MCF 10A (cell line): ENCODE measurements around the gene SMYD3. TPM values are rescaled to one million over a fixed set of nuclear protein-coding genes. Genes with fewer than 3 reads are reported as not detected.
A peak's percentile ranks its signal among the peaks of the same experiment; 100 is the strongest.

Experiments
- BruUV-seq: library from RNA; stranded (reverse); fragments of 400-500 nt; replicated peaks from 2 replicates; lab custom pipeline; 2021; lab: Mats Ljungman, UMichigan
- CTCF ChIA-PET: fragments of 300-600 bp; sonication (Branson Sonifier 250); formaldehyde crosslinking; extraction: SDS; loops from one replicate; lab custom pipeline; 2021; ENCODE audit warnings: antibody characterized with exemption, inconsistent platforms; lab: Yijun Ruan, JAX
- POLR2A ChIA-PET: fragments of 300-600, 350-650 bp; sonication (Branson Sonifier 250); formaldehyde crosslinking; extraction: SDS; loops from one replicate; lab custom pipeline; 2020; ENCODE audit warnings: antibody characterized with exemption, inconsistent platforms; lab: Yijun Ruan, JAX
- DNase-seq: peaks from one replicate; pipeline ENCODE4 v3.0.0-alpha.2; 2018; ENCODE audit not compliant: unreplicated experiment
- H3K27ac Mint-ChIP-seq: one replicate; pipeline ENCODE4 v1.8.0; 2022; ENCODE audit warnings: mild to moderate bottlenecking, low read depth, mixed read lengths; ENCODE audit not compliant: unreplicated experiment
- H3K27me3 Mint-ChIP-seq: one replicate; pipeline ENCODE4 v1.8.0; 2022; ENCODE audit warnings: mixed read lengths; ENCODE audit not compliant: insufficient read depth, unreplicated experiment
- H3K36me3 Mint-ChIP-seq: one replicate; pipeline ENCODE4 v1.8.0; 2022; ENCODE audit warnings: mild to moderate bottlenecking, moderate library complexity, mixed read lengths; ENCODE audit not compliant: insufficient read depth, unreplicated experiment
- H3K4me1 Mint-ChIP-seq: one replicate; pipeline ENCODE4 v1.8.0; 2022; ENCODE audit warnings: mixed read lengths; ENCODE audit not compliant: insufficient read depth, unreplicated experiment
- H3K4me3 Mint-ChIP-seq: one replicate; pipeline ENCODE4 v1.8.0; 2022; ENCODE audit warnings: mild to moderate bottlenecking, moderate library complexity, mixed read lengths; ENCODE audit not compliant: unreplicated experiment
- H3K9me3 Mint-ChIP-seq: one replicate; pipeline ENCODE4 v1.8.0; 2022; ENCODE audit warnings: mixed read lengths; ENCODE audit not compliant: unreplicated experiment
- intact Hi-C: fragments of 100-400 bp; cut with micrococcal nuclease; formaldehyde crosslinking; loops from 2 replicates; pipeline ENCODE4 v1.14.1; 2022
- total RNA-seq: library from RNA; stranded (reverse); gene quantifications from 2 replicates; pipeline ENCODE4 v1.2.3, GENCODE V29; 2022
- TF ChIP-seq, protein P1 (sequence below): fragments of 200-600 bp; IDR thresholded peaks from one replicate; pipeline ENCODE4 v1.8.0; 2022; ENCODE audit warnings: antibody characterized with exemption, mild to moderate bottlenecking; ENCODE audit not compliant: unreplicated experiment

The SMYD3 gene
- total RNA-seq, 1 experiment from 2014 or later = 26.9 TPM

DNA sequence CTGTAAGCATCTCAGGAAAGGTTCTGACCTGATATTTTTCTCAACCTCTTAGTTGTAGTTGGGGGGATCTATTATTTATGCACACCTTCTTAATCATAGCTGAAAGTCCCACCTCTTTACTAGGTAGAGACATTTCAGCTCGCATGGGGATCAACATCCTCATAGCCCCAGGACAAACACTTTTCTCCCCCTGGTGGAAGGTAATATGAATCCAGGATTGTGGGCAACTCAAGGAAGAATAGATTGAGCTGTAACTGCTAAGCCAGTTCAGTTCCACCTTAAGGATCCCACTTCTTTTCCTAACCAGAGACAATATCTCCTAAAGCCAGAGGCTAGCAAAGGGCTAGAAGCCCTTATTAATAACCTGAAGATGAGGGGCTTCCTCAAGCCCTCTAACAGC is 25.4 kb upstream of the SMYD3 start:
- Mint-ChIP-seq H3K4me3 (no peak overlapping the region), H3K27me3 (no peaks in the 10 kb centered on the region), H3K4me1 (peaks cover 12% of the 10 kb centered on the region), H3K36me3 (peaks cover 5% of the 10 kb centered on the region), H3K27ac (no peak overlapping the region), H3K9me3 (peaks cover 9% of the 10 kb centered on the region)
- ChIA-PET CTCF (interaction anchor here (0.6 to 2.6 kb wide), 4 partner anchors 15 to 917 kb away, joined by 3 to 9 read pairs (median 4); no protein-coding TSS in a partner anchor), POLR2A (interaction anchor here (0.8 kb wide), 1 partner anchor 1537 kb away, joined by 3 read pairs; no protein-coding TSS in a partner anchor)
- TF ChIP-seq, protein P1, sequence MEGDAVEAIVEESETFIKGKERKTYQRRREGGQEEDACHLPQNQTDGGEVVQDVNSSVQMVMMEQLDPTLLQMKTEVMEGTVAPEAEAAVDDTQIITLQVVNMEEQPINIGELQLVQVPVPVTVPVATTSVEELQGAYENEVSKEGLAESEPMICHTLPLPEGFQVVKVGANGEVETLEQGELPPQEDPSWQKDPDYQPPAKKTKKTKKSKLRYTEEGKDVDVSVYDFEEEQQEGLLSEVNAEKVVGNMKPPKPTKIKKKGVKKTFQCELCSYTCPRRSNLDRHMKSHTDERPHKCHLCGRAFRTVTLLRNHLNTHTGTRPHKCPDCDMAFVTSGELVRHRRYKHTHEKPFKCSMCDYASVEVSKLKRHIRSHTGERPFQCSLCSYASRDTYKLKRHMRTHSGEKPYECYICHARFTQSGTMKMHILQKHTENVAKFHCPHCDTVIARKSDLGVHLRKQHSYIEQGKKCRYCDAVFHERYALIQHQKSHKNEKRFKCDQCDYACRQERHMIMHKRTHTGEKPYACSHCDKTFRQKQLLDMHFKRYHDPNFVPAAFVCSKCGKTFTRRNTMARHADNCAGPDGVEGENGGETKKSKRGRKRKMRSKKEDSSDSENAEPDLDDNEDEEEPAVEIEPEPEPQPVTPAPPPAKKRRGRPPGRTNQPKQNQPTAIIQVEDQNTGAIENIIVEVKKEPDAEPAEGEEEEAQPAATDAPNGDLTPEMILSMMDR = no peak
- BruUV-seq = no TSS peak
- intact Hi-C loops = no loop called here
- no peak for DNase-seq

DNA sequence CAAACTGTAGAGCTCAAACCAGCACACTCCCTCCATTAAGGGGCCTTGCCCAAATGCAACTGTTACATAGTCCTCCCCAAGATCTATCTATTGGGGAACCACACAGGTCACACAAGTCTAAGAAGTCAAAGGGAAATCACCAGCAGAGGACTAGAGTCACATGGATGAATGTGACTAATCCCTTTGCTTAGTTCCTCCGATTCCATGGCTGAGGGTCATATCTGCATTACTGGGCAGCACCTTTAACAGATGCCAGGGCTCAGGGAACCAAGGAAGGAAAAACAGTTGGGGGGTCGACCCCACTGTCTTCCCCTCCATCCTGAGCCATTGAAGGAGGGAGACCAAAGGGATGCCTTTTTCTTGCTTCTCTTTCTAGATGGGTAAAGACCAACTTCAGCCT is 23.4 kb upstream of the SMYD3 start:
- ChIA-PET POLR2A (no interaction called here), CTCF (interaction anchor here (0.6 to 1.4 kb wide), 5 partner anchors 10 to 1152 kb away, joined by 3 to 6 read pairs (median 4); partner anchors contain the start of genes CNST and TFB2M)
- no TSS peak for BruUV-seq
- DNase-seq = no peak
- no peak overlapping the region for H3K27ac Mint-ChIP-seq
- peaks cover 5% of the 10 kb centered on the region for H3K36me3 Mint-ChIP-seq
- H3K4me1 Mint-ChIP-seq = peaks cover 17% of the 10 kb centered on the region
- intact Hi-C loops = no loop called here
- peaks cover 9% of the 10 kb centered on the region for H3K9me3 Mint-ChIP-seq
- no peak overlapping the region for H3K4me3 Mint-ChIP-seq
- no peaks in the 10 kb centered on the region for H3K27me3 Mint-ChIP-seq
- TF ChIP-seq, protein P1 = no peak

DNA sequence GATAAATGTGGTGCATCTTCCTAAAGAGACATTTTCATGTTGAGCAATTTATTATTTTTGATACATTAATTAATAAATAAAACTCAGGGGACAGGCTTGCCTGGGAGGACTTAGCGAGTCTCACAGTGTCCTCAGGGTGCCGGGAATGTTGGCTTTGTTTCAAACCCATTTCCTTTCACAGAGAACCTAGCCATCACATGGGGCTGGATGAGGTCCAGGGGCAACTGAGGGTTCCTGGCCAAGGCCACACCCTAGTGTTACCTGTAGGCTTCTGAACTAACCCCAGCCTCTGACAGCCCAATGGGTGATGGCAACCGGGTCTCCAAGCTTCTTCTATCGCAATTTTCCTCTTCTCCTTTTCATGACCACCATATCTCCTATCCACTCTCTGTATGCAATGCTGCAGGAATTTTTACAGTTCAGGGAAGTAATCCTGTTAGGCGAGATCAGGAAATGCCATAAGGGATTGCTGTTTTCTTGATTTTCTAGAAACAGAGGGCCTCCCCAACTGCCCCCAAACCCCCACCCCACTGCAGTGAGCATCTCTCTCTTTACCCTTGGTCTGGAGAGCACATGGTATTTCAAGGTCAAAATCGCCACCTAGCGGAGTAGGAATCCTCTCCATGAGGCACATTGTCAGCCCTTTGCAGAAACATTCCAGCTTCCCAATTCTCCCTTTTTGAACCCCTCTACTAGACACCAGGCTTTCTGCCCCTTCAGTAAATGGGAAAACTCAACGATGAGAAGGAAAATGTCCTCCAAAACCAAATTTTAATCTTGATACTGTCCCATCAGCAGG is 22.1 kb upstream of the SMYD3 start:
- Mint-ChIP-seq H3K36me3 (peaks cover 5% of the 10 kb centered on the region), H3K9me3 (peaks cover 9% of the 10 kb centered on the region), H3K4me1 (peaks cover 17% of the 10 kb centered on the region), H3K27ac (no peak overlapping the region), H3K27me3 (no peaks in the 10 kb centered on the region), H3K4me3 (no peak overlapping the region)
- ChIA-PET POLR2A (no interaction called here), CTCF (interaction anchor here (1.0 kb wide), 2 partner anchors 22 to 705 kb away, joined by 3 to 5 read pairs; partner anchors contain the start of gene SMYD3)
- no TSS peak for BruUV-seq
- TF ChIP-seq, protein P1 = no peak
- DNase-seq = peak; percentile 81
- intact Hi-C loops = loop anchor here (2.0 kb wide), 1 partner anchor 32 kb away; no protein-coding TSS in a partner anchor

DNA sequence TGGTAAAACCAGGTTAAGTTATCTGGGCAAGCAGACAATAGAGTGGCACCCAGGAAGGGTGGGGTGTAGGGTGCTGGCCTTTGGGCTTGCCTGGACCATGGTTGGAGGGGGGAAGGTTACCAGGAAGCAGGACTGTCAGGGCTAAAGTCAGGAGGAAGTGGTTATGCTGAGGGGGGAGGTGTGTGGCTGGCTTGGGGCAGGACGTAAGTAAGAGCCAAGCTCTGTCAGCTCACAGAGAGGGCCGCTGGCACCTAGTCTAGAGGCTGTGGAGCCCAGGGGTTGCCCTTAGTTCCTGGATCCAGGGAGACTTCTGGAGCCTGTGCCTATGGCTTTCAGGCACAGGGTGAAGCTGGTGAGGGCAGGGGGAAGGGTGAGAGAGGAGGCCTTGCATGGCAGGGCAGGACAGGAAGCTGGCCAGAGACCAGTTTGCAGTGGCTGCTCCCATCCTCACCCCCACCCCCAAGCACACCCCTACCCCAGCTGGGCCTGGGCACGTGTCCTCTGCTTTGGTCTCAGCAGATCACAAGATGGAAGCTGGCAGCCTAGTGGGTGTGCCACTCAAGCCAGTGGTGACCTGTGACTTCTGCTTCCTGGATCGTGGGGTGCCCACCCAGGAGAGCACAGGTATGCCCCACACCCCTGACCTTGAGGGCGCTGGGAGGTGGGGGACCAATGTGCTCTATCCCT is 20.5 kb upstream of the SMYD3 start:
- intact Hi-C loops = loop anchor here (2.0 kb wide), 1 partner anchor 31 kb away; no protein-coding TSS in a partner anchor
- Mint-ChIP-seq H3K27me3 (no peaks in the 10 kb centered on the region), H3K36me3 (peaks cover 5% of the 10 kb centered on the region), H3K9me3 (peaks cover 9% of the 10 kb centered on the region), H3K4me3 (no peak overlapping the region), H3K27ac (no peak overlapping the region), H3K4me1 (peaks cover 17% of the 10 kb centered on the region)
- DNase-seq = no peak
- CTCF ChIA-PET = interaction anchor here (0.6 to 1.8 kb wide), 6 partner anchors 20 to 1554 kb away, joined by 3 to 6 read pairs (median 4); partner anchors contain the start of gene SMYD3
- POLR2A ChIA-PET = no interaction called here
- BruUV-seq = no TSS peak
- TF ChIP-seq, protein P1 = no peak
